Smooth muscle cell of the brain vasculature (primary cell): ENCODE measurements around the gene KIF25.
A peak's percentile ranks its signal among the peaks of the same experiment; 100 is the strongest.

ENCODE experiments used
- DNase-seq: peaks from one replicate; pipeline ENCODE4 v3.0.0-alpha.2; 2012; ENCODE audit warnings: low read depth, low spot score

KIF25 gene

DNA sequence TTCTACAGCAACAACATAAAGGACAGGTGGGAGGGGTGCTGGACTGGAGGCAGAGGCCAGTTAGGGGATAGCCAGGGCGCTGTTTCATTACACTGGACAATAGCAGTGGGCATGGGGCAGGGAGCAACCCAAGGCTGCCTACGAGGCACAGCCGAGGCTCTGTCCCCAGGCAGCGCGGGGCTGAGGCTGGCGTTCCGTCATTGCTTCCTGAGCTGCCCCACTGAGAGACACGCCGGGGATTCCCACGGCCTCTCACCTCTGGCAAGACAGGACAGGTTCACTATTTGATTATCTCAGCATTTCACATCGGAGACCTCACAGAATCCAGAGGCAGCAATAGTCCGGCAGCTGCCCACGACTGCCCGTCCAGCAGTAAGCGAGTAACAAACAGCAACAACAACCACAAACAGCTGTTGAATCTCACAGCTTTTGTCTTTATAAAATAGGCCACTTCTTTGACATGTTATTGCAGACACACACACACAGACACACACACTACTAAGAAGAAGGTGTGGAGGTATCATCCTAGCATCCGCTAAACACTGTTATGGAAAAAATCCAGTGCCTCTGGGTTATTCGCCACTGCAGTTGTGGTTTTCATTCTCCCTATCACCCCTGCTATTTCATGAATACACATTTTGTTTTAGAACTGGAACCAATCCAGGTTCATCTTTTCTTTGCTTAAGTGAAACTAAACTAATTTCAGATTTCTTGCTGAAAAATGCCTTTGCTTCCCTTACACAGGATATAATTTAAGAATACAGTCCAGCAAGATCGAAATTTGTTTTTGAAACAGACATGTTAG lies 19.5 kb downstream of the KIF25 start:
- no peak for DNase-seq

DNA sequence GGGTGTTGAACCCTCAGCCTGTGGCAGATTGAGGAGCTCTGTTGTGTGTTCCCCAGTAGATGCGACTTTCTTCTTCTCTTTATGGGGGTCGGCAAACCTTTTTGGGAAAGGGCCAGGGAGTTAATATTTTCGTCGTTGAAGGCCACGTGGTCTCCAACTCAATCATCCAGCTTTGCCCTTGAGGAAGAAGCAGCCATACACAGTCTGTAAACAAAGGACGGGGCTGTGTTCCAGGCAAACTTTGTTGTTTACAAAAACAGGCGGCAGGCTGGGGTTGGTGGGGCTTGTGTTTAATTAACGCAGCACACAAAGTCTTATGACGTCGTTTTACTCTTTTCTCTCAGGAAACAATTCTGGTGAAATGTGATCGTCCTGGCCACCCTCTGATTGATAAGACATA lies 20.2 kb downstream of the KIF25 start:
- DNase-seq = no peak

DNA sequence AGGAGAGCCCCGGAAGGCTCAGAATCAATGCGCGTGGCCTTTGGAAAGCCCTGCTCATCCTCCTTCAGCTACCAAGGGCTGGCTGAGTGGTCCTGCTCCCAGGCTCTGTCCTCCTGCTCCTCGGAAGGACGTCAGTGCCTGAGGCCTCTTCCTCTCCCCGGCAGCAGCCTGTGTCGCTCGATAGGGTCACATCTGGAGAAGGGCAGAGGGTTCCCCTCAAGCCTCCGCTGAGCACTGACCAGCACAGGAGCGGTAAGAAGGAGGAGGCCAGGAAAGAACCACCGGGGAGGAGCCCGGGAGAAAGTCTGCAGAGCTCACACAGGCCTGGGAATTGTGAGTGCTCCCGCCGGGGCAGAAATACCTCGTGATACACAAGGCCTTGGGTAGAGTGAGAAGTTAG lies 21.2 kb downstream of the KIF25 start:
- DNase-seq = no peak

DNA sequence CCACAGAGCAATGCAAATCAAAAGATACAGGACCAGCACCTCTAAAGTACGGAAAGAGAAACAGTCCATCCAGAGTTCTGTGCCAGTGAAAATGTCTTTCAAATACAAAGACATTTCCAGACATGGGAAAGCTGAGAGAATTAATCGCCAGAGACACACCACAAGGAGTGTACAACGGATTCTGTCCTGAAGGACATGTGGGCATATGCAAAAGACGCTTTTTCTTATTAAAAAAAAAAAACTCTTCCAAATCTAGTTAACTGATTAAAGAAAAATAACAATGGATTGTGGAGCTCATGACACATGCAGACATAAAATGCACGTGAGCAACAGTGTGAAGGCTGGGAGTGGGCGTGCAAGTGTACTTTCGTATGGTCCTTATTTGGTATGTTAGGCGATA lies 22.8 kb downstream of the KIF25 start:
- no peak for DNase-seq

DNA sequence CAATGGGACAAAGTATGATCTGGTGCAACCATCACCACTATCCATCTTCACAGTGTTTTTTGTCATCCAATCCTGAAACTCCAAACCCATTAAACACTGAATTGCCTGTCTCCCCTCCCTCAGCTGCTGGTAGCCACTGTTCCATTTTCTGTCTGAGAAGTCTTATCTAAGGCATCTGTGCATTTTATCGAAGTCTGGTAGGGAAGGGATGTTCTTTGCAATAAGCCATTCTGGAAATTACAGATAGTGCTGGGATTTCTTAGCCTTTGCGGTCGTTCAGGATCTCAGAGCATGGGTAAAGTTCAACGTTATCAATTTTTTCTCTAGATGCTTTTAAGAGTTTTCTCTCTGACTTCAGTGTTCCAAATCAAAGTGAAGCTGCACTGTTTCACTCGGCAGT lies 24.1 kb downstream of the KIF25 start:
- no peak for DNase-seq

DNA sequence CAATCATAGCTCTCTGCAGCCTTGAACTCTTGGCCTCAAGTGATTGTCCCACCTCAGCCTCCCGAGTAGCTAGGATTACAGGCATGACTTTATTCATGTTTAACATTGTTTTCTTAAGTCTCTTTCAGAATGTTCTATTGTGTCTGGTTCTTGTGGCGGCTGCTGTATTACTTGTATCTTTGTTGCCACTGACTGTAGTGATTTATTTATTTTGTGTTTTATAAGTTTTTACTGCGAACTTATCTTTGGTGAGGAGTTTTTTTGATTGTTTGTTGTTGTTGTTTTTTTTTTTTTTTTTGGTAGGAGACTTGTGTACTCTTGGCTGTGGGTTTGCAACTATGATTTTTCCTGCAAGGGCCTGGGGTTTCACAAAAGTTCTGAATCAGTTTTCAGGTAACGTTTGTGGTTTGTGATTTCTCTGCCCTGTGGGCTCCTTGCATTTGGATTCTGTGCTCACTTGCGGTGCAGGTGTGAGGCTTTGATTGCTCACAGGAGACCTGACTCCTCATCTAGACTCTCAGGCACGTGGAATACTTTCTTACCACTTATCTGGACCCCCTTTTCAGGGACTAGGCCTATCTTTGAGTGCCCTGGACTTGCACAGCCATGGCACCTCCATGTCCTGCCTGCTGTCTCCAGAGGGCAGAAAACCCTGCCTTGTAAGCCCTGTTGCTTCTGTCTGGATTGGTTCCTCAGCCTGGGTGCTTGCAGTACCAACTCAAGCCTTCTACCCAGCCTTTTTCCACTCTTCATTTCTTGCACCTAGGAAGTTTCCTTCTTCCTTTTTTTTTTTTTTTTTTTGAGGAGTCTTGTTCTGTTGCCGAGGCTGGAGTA lies 25.2 kb downstream of the KIF25 start:
- DNase-seq = no peak

DNA sequence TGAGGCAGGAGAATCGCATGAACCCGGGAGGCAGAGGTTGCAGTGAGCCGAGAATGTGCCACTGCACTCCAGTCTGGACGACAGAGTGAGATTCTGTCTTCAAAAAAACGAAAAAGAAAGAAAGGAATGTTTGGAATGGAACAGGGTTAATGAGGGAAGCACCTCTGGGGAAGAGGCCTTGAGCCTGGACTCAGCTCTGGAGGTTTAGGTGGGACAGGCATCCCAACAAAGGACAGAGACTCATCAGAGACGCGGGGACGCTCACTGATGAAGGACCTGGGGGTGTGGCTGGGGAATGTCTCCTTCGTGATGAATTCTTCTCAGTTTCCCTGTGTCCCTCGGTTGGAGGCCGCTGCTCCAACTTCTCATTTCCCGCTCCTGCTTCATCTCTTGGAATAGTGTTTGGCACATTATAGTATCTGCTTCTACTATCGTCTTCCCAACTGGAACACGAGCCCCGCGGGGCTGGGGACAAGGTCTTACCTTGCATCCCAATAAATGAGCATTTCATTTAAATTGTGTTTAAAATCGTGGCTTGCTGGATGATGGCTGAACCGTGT lies 27.6 kb downstream of the KIF25 start:
- no peak for DNase-seq

DNA sequence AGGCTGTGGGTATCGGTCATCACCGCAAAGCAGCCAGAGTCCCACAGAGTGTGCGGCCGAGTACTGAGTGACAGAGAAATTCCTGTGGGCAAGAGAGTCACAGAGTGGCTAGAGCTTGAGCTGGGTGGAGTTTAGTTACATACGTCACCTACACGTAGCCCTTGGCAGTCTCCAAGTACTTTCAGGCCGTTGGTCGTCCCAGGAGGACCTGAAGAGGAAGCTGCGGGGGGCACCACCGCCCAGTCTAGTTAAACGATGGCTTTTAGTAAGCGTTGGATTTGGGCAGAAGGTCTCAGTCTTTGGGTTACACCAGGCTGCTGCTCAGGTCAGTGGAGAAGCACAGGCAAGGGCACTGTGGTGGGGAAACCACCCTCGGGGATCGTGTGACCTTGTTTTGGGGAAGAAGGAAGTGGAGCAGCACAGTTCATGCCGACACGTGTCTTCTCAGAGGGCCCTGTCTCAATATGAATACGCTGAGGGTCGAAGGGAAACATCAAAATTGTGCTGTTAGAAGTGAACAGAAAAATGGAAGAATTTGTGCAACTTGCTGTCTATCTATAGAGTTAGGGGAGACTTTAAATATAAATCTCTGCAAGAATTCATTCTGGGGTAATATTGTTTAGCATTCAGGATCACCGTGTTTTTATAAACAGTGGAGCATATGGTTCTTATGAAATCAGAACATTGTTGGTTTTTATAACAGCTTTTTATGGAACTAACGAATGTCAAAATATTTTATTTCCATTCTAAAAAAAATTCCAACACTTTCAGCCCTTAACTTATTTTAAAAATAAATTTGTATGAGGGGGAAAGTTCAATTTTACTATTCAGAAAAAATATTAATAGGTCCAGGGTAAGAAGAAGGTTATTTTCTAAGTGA lies 28.6 kb downstream of the KIF25 start:
- DNase-seq = no peak

DNA sequence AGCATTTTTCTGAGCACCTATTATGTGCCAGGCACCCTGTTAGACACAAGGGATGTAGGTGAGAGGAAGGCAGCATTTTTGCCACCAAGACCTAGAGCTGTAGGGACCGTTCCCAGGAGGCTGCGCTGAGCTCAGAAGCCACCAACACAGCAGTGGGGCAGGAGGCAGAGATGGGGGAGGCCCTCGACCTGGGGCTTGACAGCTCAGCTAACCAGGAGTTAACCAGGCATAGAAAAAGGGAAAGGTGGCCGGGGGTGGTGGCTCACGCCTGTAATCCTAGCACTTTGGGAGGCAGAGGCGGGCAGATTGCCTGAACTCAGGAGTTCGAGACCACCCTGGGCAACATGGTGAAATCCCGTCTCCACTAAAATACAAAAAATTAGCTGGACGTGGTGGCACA lies 29.5 kb downstream of the KIF25 start:
- DNase-seq = no peak

DNA sequence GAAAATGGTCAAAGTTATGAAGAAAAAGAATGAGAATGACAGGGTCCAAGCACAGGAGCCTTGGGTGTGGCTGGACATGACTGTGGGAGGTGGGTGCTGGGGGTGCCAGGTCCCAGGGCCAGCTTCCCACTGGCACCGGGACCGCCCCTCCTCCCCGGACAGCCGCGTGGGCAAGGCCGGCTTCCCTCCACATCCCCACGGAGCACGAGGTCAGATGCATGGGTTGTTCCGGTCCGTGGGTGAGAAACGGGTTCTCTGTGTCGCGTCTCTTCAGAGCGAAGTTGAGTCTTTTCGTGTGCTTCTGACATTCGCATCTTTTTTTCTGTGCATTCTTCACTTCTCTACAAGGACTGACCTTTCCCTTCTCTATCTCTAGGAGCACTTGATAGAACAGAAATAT lies 30.1 kb downstream of the KIF25 start:
- no peak for DNase-seq

DNA sequence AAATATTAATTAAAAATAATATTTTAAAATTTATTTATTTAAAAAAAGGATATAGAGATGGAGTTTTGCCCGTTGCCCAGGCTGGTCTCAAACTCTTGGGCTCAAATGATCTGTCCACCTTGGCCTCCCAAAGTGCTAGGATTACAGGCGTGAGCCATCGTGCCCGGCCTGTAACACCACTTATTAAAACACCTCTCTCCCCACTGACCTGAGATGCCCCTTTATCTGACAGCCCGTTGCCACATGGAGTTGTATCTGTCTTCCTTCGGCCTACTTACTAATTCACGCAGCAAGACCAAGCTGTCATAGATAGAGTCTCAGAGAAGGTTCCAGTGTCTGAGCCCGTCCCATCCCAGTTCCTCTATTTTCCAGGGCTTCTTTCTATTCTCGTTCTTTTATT lies 30.7 kb downstream of the KIF25 start:
- no peak for DNase-seq

DNA sequence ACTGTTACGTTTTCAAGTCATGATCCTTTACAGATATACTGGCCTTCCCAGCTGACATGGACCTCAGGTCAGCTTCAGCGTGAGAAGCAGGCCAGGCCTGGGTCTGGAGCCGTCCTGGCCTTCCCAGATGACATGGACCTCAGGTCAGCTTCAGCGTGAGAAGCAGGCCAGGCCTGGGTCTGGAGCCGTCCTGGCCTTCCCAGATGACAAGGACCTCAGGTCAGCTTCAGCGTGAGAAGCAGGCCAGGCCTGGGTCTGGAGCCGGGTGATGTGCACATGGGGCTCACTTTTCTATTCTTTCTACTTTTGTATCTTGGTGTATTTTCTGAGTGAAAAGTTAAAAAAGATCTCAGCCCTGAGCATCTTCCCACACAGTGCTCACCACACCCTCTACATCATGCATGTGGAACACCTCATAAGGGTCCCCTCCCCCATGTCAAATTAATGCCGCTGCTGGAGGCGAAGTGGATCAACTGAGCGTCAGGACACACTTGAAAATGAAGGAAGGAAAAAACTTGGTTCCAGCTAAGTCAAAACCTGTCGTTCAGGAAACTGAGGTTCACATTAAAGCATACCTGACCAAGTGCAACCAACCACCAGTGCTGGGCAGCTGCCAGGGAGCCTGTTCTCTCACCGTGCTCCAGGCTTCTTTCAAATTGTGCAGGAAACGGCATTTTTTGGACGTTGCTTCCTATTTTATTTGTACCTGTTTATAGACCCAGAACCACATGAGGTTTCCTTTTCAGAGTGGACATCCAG lies 32.2 kb downstream of the KIF25 start:
- DNase-seq = no peak

DNA sequence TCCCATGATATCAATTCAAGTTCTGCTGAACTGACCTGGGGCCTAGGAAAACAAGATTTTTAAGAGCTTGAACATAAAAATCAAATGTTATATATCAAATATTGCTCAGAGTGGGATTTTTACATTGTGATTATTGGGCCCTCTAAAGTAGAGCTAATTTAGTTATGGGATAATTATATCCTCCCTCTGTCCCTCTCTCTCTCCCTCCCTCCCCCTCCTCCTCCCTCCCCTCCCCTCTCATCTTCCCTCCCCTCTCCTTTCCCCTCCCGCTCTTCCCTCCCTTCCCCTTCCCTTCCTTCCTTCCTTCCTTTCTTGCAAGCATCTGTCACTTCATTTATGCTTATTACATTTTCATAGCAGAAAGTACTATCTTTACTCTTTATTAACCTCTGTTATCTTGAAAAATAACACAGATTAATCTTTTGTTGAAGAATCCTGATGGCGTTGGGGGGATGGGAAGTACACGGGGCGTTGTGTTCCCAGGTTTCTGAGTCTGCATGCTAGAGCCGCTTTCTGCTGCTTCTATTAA lies 32.8 kb downstream of the KIF25 start:
- no peak for DNase-seq

DNA sequence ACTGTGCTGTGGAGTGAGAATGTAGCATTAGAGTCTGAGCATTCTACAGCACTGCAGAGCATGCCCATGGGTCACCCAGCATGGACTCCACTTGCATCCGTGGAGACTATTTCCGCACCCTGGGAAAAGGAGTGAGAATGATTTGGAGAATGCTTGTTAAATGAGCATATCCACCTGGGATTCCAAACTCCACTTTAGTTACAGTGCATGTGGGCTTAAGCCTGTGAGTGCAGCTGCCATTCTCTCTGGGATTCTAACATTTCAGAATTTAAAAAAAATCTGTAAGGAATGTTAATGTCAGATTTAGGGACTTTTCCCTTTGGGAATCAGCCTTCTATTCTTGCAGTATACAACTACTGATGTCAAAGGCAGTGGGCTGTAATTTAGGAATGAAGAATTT lies 33.4 kb downstream of the KIF25 start:
- no peak for DNase-seq

DNA sequence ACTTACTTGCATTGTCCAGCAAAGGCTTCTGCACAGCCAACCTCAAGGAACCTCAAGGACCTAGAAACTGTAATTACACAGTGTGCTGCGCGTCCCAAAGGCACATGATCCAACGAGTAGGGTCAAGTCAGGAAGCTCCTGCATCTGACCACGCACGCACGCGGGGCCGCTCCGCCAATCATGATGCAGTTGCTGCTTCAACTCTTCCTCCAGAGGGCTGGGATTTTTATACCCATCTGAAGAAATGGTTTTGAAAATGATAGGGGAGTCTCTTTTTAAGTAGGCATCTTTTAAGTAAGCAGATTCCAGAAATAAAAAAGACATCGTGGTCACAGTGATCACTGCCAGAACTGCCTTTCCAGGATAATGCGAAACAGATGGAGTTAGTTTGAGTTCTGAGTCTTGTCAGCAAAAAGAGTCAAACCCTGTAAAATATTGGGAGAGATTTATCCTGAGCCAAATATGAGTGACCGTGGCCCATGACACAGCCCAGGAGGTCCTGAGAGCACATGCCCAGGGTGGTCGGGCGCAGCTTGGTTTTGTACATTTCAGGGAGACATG lies 34.0 kb downstream of the KIF25 start:
- DNase-seq = no peak

DNA sequence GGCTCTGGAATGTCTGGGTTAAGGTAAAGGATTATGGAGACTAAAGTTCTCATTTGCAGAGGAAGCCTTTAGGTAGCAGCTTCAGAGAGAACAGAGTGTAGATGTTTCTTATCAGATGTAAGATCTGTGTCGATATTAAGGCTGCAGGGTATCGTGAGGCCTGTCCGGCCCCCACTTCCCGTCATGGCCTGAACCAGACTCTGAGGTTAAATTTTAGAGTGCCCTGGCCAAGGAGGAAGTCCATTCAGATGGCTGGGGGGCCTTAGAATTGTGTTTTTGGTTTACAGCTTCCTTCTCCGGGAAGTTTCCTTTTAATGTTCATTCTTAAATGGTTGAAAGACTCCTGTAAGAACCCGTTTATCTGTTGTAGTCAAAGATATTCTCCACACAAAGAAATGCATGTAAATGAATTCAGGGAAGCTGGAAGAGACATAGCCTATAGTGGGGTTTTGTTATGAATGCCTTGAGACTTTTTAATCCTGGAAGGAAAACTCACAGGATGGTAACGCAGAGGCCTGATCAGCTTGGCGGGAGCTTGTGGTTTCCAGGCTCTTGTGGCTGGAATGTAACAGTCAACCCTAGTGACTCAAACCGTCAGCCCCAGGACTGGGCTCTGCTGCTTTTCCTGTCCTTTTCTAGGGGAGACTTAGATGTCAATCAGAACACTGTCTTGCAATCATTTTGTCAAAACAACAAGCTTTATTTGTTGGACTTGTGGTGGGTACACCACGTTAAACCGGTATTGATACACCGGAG lies 34.7 kb downstream of the KIF25 start:
- peak; percentile 33 for DNase-seq

DNA sequence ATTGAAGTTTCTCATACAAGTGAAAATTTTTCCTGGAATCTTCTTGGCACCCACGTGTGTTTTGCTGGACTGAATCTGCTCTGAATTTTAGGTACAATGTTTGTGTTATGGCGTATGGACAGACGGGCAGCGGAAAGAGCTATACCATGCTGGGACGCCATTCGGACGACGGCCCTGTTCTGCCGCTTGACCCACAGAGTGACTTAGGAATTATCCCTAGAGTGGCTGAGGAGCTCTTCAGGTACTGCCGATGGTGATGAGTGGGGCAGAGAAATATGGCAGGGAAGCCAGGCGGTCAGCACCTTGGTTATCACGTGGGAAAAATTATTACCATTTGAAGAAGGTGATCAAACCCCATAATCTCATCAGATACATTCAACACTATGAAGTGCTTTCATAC lies 36.3 kb downstream of the KIF25 start:
- no peak for DNase-seq

DNA sequence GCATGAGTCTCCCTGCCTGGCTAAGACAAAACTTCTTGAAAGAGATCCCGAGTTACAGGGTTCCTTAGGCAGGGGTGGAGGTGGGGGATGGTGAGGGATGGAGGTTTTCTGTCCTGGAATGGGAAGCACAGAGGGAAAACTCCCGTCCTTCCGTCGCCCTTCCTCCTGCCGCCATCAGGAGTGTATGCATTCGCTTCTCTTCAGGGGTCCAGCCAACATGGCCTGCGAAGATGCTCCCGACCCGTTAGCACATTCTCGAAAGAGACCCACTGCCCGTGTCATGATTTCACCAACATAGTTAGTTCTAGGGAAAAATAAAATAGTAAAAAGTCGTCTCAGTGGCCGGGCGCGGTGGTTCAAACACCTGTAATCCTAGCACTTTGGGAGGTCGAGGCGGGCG lies 37.1 kb downstream of the KIF25 start:
- DNase-seq = no peak

DNA sequence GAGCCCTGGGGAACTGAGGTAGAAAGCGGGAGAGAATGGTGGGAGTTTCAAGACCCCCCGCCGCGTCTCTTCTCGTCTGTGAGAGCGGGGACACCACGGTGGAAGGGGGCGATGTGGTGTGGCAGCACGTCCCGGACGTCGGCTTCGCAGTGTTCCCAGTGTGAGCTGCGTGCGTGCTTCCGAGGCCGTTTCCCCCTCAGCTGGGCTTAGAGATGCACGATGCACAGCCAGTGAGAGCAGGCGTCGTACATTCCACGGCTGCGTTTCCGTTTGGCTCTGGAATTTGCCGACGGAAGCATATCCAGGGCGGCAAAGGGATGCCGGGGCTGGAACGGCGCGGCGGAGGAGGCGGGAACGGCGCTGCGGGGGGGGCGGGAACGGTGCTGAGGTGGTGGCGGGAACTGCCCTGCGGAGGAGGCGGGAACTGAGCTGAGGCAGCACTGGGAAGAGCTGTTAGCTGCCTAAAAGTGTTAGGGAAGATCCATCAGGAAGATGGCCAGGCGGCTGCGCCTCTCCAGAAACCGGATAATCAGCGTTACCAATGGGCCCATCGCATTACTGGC lies 37.7 kb downstream of the KIF25 start:
- DNase-seq = no peak
